Glomerular visceral epithelial cell (primary cell): Measurements from ENCODE around the gene SLCO6A1.
"Not testable (repeated sequence)": the region's sequence is repeated elsewhere in the genome, so short reads cannot be mapped to it uniquely, and the experiment has no call there.

Experiments used
- DNase-seq: peaks from one replicate; pipeline ENCODE4 v3.0.0-alpha.2; 2016; ENCODE audit errors: extremely low spot score

Gene SLCO6A1

GRCh38 chr5:102498271-102499034 lies at the start of gene SLCO6A1:
SLCO6A1 (minus strand) TSS chr5:102499001; CDS start chr5:102498844, 157 bp downstream.
- no peak for DNase-seq

- no peak for DNase-seq
Measured at GRCh38 chr5:102547141-102548035, 48.6 kb upstream of the SLCO6A1 start.

- peak; percentile 4 for DNase-seq
Measured at GRCh38 chr5:102545175-102545574, 46.4 kb upstream of the SLCO6A1 start.

- DNase-seq, result no peak
Measured at GRCh38 chr5:102542057-102542456, 43.3 kb upstream of the SLCO6A1 start.

- DNase-seq, result no peak
Measured at GRCh38 chr5:102539996-102540728, 41.4 kb upstream of the SLCO6A1 start.

GRCh38 chr5:102539562-102539961 lies 40.8 kb upstream of the SLCO6A1 start:
- peak; percentile 34 for DNase-seq

GRCh38 chr5:102537011-102537410 lies 38.2 kb upstream of the SLCO6A1 start:
- peak; percentile 7 for DNase-seq

- DNase-seq, result peak; percentile 18
Measured at GRCh38 chr5:102536323-102536928, 37.6 kb upstream of the SLCO6A1 start.

GRCh38 chr5:102532123-102532522 lies 33.3 kb upstream of the SLCO6A1 start:
- no peak for DNase-seq

GRCh38 chr5:102531506-102531905 lies 32.7 kb upstream of the SLCO6A1 start:
- no peak for DNase-seq

- DNase-seq, result no peak
Measured at GRCh38 chr5:102529447-102529846, 30.6 kb upstream of the SLCO6A1 start.

- DNase-seq, result no peak
Measured at GRCh38 chr5:102529031-102529430, 30.2 kb upstream of the SLCO6A1 start.

- no peak for DNase-seq
Measured at GRCh38 chr5:102528600-102528999, 29.8 kb upstream of the SLCO6A1 start.

GRCh38 chr5:102527547-102527946 lies 28.7 kb upstream of the SLCO6A1 start:
- DNase-seq, result no peak

- no peak for DNase-seq
Measured at GRCh38 chr5:102523541-102524175, 24.9 kb upstream of the SLCO6A1 start.

- DNase-seq, result peak; percentile 72
Measured at GRCh38 chr5:102511666-102512065, 12.9 kb upstream of the SLCO6A1 start.

- not testable (repeated sequence) for DNase-seq
Measured at GRCh38 chr5:102491261-102491914, 7.4 kb downstream of the SLCO6A1 start.

GRCh38 chr5:102483736-102484135 lies 15.1 kb downstream of the SLCO6A1 start:
- no peak for DNase-seq

- peak; percentile 18 for DNase-seq
Measured at GRCh38 chr5:102481054-102481715, 17.6 kb downstream of the SLCO6A1 start.

GRCh38 chr5:102453716-102454115 lies 45.1 kb downstream of the SLCO6A1 start:
- peak; percentile 9 for DNase-seq
